ENCODE results near the gene RNPEPL1. TPM values are rescaled to one million over a fixed set of nuclear protein-coding genes. Genes with fewer than 3 reads are reported as not detected.

RNPEPL1 gene
- polyA plus RNA-seq, 3 donors: 15.4 to 100 (median 36.4) TPM

DNA sequence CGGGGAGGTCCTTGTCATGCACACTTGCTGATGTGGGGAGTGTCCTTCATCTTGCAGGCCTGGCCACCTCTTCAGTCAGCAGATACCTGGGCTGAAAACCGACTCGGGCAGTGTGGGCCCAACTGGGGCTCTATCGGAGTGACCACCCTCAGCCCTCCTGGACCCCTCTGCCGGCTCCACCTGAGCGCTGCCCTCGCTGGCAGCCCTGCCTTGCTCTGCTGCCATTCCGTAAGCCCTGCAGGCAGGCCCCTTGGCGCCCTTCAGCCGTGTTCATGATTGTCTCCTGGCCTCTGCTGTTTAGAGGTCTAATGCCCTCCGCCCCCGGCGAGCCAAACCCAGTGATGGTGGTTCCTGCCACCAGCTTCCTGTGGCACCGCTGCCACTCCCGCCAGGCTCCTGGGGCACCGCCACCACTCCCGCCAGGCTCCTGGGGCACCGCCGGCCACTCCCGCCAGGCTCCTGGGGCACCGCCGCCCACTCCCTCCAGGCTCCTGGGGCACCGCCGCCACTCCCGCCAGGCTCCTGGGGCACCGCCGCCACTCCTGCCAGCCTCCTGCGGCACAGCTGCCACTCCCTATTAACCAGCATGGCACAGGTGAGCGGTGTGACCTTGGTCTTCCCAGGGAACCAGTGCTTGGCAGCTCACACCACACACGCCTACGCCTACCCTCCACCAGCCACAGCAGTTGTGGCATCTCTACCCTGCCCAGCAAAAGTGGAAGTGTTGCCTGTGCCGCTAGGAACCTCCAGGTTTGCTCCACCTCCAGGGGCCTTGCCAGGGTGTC, 34.2 kb downstream of the RNPEPL1 start:
- no peaks in the 10 kb centered on the region for H4K20me1 ChIP-seq (ENCODE audit: insufficient read depth, low read length)
- H3K9me3 Mint-ChIP-seq: no peaks in the 10 kb centered on the region
- H3K4me1 Mint-ChIP-seq: peaks cover 9% of the 10 kb centered on the region
- peaks cover 23 to 40% of the 10 kb centered on the region in 2 donors for H3K36me3 Mint-ChIP-seq
- H3K9ac ChIP-seq (ENCODE audit: insufficient read depth, low read length, poor library complexity, severe bottlenecking): no peak overlapping the region
- H3K27ac ChIP-seq (ENCODE audit: low read depth in 1 of 2, low read length in 2 of 2): no peak overlapping the region
- no peak for DNase-seq
- WGBS (ENCODE audit: insufficient coverage): 93% methylated on average over 29 of the region's 32 CpGs
- H3K27me3 Mint-ChIP-seq (ENCODE audit: low read depth in 3 of 3): peaks cover 0 to 8% (median 5%) of the 10 kb centered on the region in 3 donors
- no peaks in the 10 kb centered on the region for H3K79me2 ChIP-seq (ENCODE audit: insufficient read depth, low read length)
- no peak overlapping the region for H3K4me3 Mint-ChIP-seq
- no peak overlapping the region for H3K4me3 ChIP-seq (replicated peaks in 1 of 3; ENCODE audit: low read depth in 2 of 3, low read length in 3 of 3)
- H3K27me3 ChIP-seq (ENCODE audit: control insufficient read depth in 2 of 2, insufficient read depth in 2 of 2, low read length in 2 of 2): no peaks in the 10 kb centered on the region
- intact Hi-C loops (cut with micrococcal nuclease): loop anchor here in 1 of 2 donors (10.0 kb wide), 1 partner anchor 62 kb away; no protein-coding TSS in a partner anchor
- H3K27ac Mint-ChIP-seq: peak overlapping the region in 1 of 7 donors; percentile 68
- H3K36me3 ChIP-seq (replicated peaks in 1 of 2; ENCODE audit: control insufficient read depth in 1 of 2, insufficient read depth in 2 of 2, low read length in 2 of 2): peaks cover 26 to 48% of the 10 kb centered on the region in 2 donors
- H3K4me2 ChIP-seq (replicated peaks; ENCODE audit: extremely low read depth, low read length, poor library complexity, severe bottlenecking): no peak overlapping the region
- H3K4me1 ChIP-seq (ENCODE audit: control insufficient read depth in 1 of 2, insufficient read depth in 2 of 2, low read length in 2 of 2): peaks cover 9 to 11% of the 10 kb centered on the region in 2 donors
- H3K9me3 ChIP-seq (replicated peaks in 1 of 2; ENCODE audit: control insufficient read depth in 1 of 2, insufficient read depth in 1 of 2, low read length in 2 of 2): no peaks in the 10 kb centered on the region
- no peak overlapping the region for H2AFZ ChIP-seq (ENCODE audit: insufficient read depth, low read depth, low read length, poor library complexity, severe bottlenecking)
- TF ChIP-seq, protein P1, sequence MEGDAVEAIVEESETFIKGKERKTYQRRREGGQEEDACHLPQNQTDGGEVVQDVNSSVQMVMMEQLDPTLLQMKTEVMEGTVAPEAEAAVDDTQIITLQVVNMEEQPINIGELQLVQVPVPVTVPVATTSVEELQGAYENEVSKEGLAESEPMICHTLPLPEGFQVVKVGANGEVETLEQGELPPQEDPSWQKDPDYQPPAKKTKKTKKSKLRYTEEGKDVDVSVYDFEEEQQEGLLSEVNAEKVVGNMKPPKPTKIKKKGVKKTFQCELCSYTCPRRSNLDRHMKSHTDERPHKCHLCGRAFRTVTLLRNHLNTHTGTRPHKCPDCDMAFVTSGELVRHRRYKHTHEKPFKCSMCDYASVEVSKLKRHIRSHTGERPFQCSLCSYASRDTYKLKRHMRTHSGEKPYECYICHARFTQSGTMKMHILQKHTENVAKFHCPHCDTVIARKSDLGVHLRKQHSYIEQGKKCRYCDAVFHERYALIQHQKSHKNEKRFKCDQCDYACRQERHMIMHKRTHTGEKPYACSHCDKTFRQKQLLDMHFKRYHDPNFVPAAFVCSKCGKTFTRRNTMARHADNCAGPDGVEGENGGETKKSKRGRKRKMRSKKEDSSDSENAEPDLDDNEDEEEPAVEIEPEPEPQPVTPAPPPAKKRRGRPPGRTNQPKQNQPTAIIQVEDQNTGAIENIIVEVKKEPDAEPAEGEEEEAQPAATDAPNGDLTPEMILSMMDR (IDR thresholded peaks at IDR 0.05): no peak

DNA sequence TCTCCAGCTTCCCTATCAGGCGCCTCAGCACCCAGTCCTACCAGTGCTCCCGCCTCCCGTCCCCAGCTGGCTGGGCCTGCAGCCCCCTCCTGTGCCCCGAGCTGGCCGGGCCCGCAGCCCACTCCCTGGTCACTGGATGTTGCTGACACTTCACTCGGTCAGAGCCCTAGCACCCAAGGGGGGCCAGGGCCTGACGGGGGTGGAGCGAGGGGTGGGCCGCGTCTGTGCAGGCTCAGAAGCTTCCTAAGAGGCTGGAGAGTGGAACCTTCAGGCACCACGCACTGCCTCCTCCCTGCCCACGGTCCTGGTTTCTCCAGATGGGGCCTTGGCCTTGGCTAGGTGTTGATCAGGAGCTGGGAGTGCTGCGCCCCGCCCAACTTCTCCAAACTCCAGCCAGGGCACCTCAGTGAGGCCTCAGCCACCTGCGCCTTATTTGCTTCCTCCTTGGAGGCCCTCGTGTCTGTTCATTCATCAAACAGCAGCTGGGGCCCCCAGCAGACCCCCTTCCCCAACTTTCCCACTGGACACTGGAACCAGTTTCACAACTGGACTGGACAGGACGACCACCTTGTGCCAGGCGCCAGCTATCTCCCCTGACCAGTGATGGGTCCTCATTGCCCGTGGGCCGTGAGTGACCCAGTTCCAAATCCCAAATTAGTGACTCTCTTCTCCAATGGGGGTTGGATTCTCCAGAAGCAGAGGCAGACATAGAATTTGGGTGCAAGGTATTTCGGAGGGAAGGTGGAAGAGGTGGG, 35.0 kb downstream of the RNPEPL1 start:
- no peak overlapping the region for H3K27ac ChIP-seq (ENCODE audit: low read depth in 1 of 2, low read length in 2 of 2)
- peaks cover 9 to 11% of the 10 kb centered on the region in 2 donors for H3K4me1 ChIP-seq (ENCODE audit: control insufficient read depth in 1 of 2, insufficient read depth in 2 of 2, low read length in 2 of 2)
- Mint-ChIP-seq H3K9me3 (no peaks in the 10 kb centered on the region), H3K4me1 (peaks cover 9% of the 10 kb centered on the region), H3K27me3 (ENCODE audit: low read depth in 3 of 3) (peaks cover 0 to 11% (median 5%) of the 10 kb centered on the region in 3 donors), H3K4me3 (no peak overlapping the region), H3K27ac (peak overlapping the region in 2 of 7 donors; percentile 18 to 68), H3K36me3 (peaks cover 23 to 34% of the 10 kb centered on the region in 2 donors)
- H4K20me1 ChIP-seq (ENCODE audit: insufficient read depth, low read length): no peaks in the 10 kb centered on the region
- DNase-seq: no peak
- 93% methylated on average over 16 of the region's 22 CpGs for WGBS (ENCODE audit: insufficient coverage)
- H2AFZ ChIP-seq (ENCODE audit: insufficient read depth, low read depth, low read length, poor library complexity, severe bottlenecking): no peak overlapping the region
- H3K36me3 ChIP-seq (replicated peaks in 1 of 2; ENCODE audit: control insufficient read depth in 1 of 2, insufficient read depth in 2 of 2, low read length in 2 of 2): peaks cover 18 to 40% of the 10 kb centered on the region in 2 donors
- H3K27me3 ChIP-seq (ENCODE audit: control insufficient read depth in 2 of 2, insufficient read depth in 2 of 2, low read length in 2 of 2): no peaks in the 10 kb centered on the region
- H3K9ac ChIP-seq (ENCODE audit: insufficient read depth, low read length, poor library complexity, severe bottlenecking): no peak overlapping the region
- no peaks in the 10 kb centered on the region for H3K79me2 ChIP-seq (ENCODE audit: insufficient read depth, low read length)
- intact Hi-C loops (cut with micrococcal nuclease): loop anchor here in 1 of 2 donors (10.0 kb wide), 1 partner anchor 62 kb away; no protein-coding TSS in a partner anchor
- no peak overlapping the region for H3K4me3 ChIP-seq (replicated peaks in 1 of 3; ENCODE audit: low read depth in 2 of 3, low read length in 3 of 3)
- no peak overlapping the region for H3K4me2 ChIP-seq (replicated peaks; ENCODE audit: extremely low read depth, low read length, poor library complexity, severe bottlenecking)
- TF ChIP-seq, protein P1 (IDR thresholded peaks at IDR 0.05): no peak
- no peaks in the 10 kb centered on the region for H3K9me3 ChIP-seq (replicated peaks in 1 of 2; ENCODE audit: control insufficient read depth in 1 of 2, insufficient read depth in 1 of 2, low read length in 2 of 2)

All from CD14-positive monocyte (primary cell).